ENCODE data around the gene HLA-B.

Gene HLA-B

GRCh38 chr6:31365864-31366263, 8.9 kb upstream of the HLA-B start:
- no peak overlapping the region for H3K27ac ChIP-seq (ENCODE audit: extremely low read depth, low read depth, low read length)
- ChIA-PET POLR2A (no interaction called here), CTCF (interaction anchor here (0.6 to 10.2 kb wide), 45 partner anchors 8 to 884 kb away, joined by 3 to 214 read pairs (median 5); partner anchors contain the start of genes HLA-B and PSORS1C2)
- TF ChIP-seq TSHZ1 (tag by site-specific recombination; IDR thresholded peaks at IDR 0.05; ENCODE audit: borderline replicate concordance), result no peak
- TF ChIP-seq ZNF704 (tag by site-specific recombination; IDR thresholded peaks at IDR 0.05), result no peak
- TF ChIP-seq ZNF174 (tag by site-specific recombination; IDR thresholded peaks at IDR 0.05), result no peak
- no peak for TF ChIP-seq ZNF48 (tag by site-specific recombination; IDR thresholded peaks at IDR 0.05)
- TF ChIP-seq PBX3 (CRISPR knock-in tag; IDR thresholded peaks at IDR 0.05), result no peak
- no peak for TF ChIP-seq ZNF248 (tag by site-specific recombination; IDR thresholded peaks at IDR 0.05)
- TF ChIP-seq ZNF148 (tag by site-specific recombination; IDR thresholded peaks at IDR 0.05; ENCODE audit: borderline replicate concordance), result no peak
- no peak for TF ChIP-seq YY2 (tag by site-specific recombination; IDR thresholded peaks at IDR 0.05)
- no peak for TF ChIP-seq ZNF449 (tag by site-specific recombination; IDR thresholded peaks at IDR 0.05)
- no peak for TF ChIP-seq ZNF645 (tag by site-specific recombination; IDR thresholded peaks at IDR 0.05)
- H3K36me3 ChIP-seq (ENCODE audit: control insufficient read depth in 2 of 2, insufficient read depth in 1 of 2, low read length in 2 of 2), result no peaks in the 10 kb centered on the region
- no peaks in the 10 kb centered on the region for H3K9me3 ChIP-seq (ENCODE audit: control insufficient read depth, insufficient read depth, low read depth, low read length)
- no peak overlapping the region for H3K4me3 ChIP-seq (ENCODE audit: low read depth, low read length)
- H3K4me1 ChIP-seq (ENCODE audit: control insufficient read depth, insufficient read depth, low read length), result no peaks in the 10 kb centered on the region

- Histone ChIP-seq H3K4me3 (ENCODE audit: low read depth, low read length) (no peak overlapping the region), H3K36me3 (ENCODE audit: control insufficient read depth in 2 of 2, insufficient read depth in 1 of 2, low read length in 2 of 2) (no peaks in the 10 kb centered on the region), H3K4me1 (ENCODE audit: control insufficient read depth, insufficient read depth, low read length) (no peaks in the 10 kb centered on the region), H3K9me3 (ENCODE audit: control insufficient read depth, insufficient read depth, low read depth, low read length) (no peaks in the 10 kb centered on the region), H3K27ac (ENCODE audit: extremely low read depth, low read depth, low read length) (no peak overlapping the region)
- POLR2A ChIA-PET, result no interaction called here
- TF ChIP-seq KLF17 (tag by site-specific recombination; IDR thresholded peaks at IDR 0.05), result no peak
- TF ChIP-seq ZNF692 (tag by site-specific recombination; IDR thresholded peaks at IDR 0.05), result no peak
- TF ChIP-seq ZNF350 (tag by site-specific recombination; IDR thresholded peaks at IDR 0.05), result no peak
- TF ChIP-seq ZNF624 (tag by site-specific recombination; IDR thresholded peaks at IDR 0.05), result no peak
- TF ChIP-seq EGR2 (tag by site-specific recombination; IDR thresholded peaks at IDR 0.05; ENCODE audit: low read depth), result no peak
- no peak for TF ChIP-seq HOXD13 (CRISPR knock-in tag; IDR thresholded peaks at IDR 0.05; ENCODE audit: borderline replicate concordance)
- CTCF ChIA-PET, result interaction anchor here (0.9 to 10.2 kb wide), 5 partner anchors 11 to 284 kb away, joined by 3 to 214 read pairs (median 4); partner anchors contain the start of gene PSORS1C2
Measured at GRCh38 chr6:31363811-31364210, 6.8 kb upstream of the HLA-B start.

Measured in HEK293 (cell line).